ENCODE results near the gene HNRNPDL. TPM values are rescaled to one million over a fixed set of nuclear protein-coding genes. Genes with fewer than 3 reads are reported as not detected.

HNRNPDL gene
- total RNA-seq, 2 donors from 2014 or later, result 95.5 to 137 TPM

- Histone ChIP-seq H3K27me3 (no peaks in the 10 kb centered on the region), H3K27ac (no peak overlapping the region), H3K9ac (ENCODE audit: low read depth in 2 of 2, low read length in 2 of 2) (no peak overlapping the region), H3K4me1 (no peaks in the 10 kb centered on the region), H3K4me3 (no peak overlapping the region), H3K9me3 (no peaks in the 10 kb centered on the region), H3K36me3 (no peaks in the 10 kb centered on the region)
- intact Hi-C loops (cut with DNase I), result no loop called here
- DNase-seq, result no peak
- TF ChIP-seq, protein P1, sequence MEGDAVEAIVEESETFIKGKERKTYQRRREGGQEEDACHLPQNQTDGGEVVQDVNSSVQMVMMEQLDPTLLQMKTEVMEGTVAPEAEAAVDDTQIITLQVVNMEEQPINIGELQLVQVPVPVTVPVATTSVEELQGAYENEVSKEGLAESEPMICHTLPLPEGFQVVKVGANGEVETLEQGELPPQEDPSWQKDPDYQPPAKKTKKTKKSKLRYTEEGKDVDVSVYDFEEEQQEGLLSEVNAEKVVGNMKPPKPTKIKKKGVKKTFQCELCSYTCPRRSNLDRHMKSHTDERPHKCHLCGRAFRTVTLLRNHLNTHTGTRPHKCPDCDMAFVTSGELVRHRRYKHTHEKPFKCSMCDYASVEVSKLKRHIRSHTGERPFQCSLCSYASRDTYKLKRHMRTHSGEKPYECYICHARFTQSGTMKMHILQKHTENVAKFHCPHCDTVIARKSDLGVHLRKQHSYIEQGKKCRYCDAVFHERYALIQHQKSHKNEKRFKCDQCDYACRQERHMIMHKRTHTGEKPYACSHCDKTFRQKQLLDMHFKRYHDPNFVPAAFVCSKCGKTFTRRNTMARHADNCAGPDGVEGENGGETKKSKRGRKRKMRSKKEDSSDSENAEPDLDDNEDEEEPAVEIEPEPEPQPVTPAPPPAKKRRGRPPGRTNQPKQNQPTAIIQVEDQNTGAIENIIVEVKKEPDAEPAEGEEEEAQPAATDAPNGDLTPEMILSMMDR (IDR thresholded peaks at IDR 0.05), result no peak
Observed at GRCh38 chr4:82382751-82383150, 47.5 kb downstream of the HNRNPDL start.

- H3K4me3 ChIP-seq, result no peak overlapping the region
- intact Hi-C loops (cut with DNase I), result no loop called here
- no peaks in the 10 kb centered on the region for H3K36me3 ChIP-seq
- no peaks in the 10 kb centered on the region for H3K9me3 ChIP-seq
- H3K27ac ChIP-seq, result no peak overlapping the region
- TF ChIP-seq, protein P1 (IDR thresholded peaks at IDR 0.05), result no peak
- no peaks in the 10 kb centered on the region for H3K27me3 ChIP-seq
- no peak overlapping the region for H3K9ac ChIP-seq (ENCODE audit: low read depth in 2 of 2, low read length in 2 of 2)
- no peak for DNase-seq
- no peaks in the 10 kb centered on the region for H3K4me1 ChIP-seq
Observed at GRCh38 chr4:82381661-82382296, 48.5 kb downstream of the HNRNPDL start.

DNA sequence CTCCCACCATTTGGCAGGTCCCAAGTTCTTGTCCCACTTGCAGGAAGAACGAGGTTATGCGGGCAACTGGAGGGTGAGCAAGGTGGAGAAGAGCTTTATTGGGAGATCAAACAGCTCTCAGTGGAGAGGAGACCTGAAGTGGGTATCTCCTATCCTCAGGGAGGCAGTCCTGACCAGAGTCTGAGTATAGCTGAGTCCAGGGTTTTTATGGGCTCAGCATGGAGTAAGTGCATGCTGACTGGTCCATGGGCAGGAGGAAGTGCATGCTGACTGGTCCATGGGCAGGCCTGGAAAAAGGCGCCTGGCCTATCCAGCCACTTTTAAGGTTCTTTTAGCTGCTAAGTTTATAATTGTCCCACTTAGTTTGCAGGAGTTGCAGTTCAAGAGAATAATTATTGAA is 49.0 kb downstream of the HNRNPDL start:
- Histone ChIP-seq H3K4me1 (no peaks in the 10 kb centered on the region), H3K27me3 (no peaks in the 10 kb centered on the region), H3K27ac (no peak overlapping the region), H3K36me3 (no peaks in the 10 kb centered on the region), H3K9ac (ENCODE audit: low read depth in 2 of 2, low read length in 2 of 2) (no peak overlapping the region), H3K4me3 (no peak overlapping the region), H3K9me3 (no peaks in the 10 kb centered on the region)
- no peak for DNase-seq
- intact Hi-C loops (cut with DNase I), result no loop called here
- TF ChIP-seq, protein P1 (IDR thresholded peaks at IDR 0.05), result no peak

GRCh38 chr4:82380831-82381230 is 49.4 kb downstream of the HNRNPDL start:
- no peaks in the 10 kb centered on the region for H3K4me1 ChIP-seq
- H3K9me3 ChIP-seq, result no peaks in the 10 kb centered on the region
- DNase-seq, result no peak
- intact Hi-C loops (cut with DNase I), result no loop called here
- no peak overlapping the region for H3K27ac ChIP-seq
- no peak overlapping the region for H3K9ac ChIP-seq (ENCODE audit: low read depth in 2 of 2, low read length in 2 of 2)
- TF ChIP-seq, protein P1 (IDR thresholded peaks at IDR 0.05), result no peak
- no peaks in the 10 kb centered on the region for H3K36me3 ChIP-seq
- no peak overlapping the region for H3K4me3 ChIP-seq
- no peaks in the 10 kb centered on the region for H3K27me3 ChIP-seq

- no peaks in the 10 kb centered on the region for H3K36me3 ChIP-seq
- intact Hi-C loops (cut with DNase I), result no loop called here
- DNase-seq, result no peak
- H3K27me3 ChIP-seq, result no peaks in the 10 kb centered on the region
- H3K4me1 ChIP-seq, result no peaks in the 10 kb centered on the region
- no peak overlapping the region for H3K27ac ChIP-seq
- TF ChIP-seq, protein P1 (IDR thresholded peaks at IDR 0.05), result no peak
- no peaks in the 10 kb centered on the region for H3K9me3 ChIP-seq
- no peak overlapping the region for H3K9ac ChIP-seq (ENCODE audit: low read depth in 2 of 2, low read length in 2 of 2)
- no peak overlapping the region for H3K4me3 ChIP-seq
Observed at GRCh38 chr4:82380344-82380743, 49.9 kb downstream of the HNRNPDL start.
